Measurements from ENCODE around the gene LIMK2.

DNA sequence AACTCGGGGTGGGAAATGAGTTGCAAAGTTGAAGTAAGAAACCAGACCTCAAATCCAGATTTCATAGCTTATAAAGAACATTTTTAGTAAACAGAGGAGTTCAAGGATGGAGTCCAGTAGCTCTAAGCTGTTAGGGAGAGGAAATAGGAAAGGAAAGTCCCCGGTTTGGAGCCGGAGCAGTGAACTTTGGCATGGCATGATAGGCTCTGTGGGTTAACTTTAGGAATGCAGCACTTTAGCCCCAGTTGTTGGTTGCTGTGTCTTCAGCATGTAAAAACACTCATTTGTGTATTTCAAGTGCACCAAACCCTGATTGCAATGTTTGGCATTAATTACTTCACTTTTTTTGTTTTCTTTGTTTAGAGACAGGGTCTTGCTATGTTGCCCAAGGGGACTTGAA lies 88.8 kb downstream of the LIMK2 start:
- TF ChIP-seq POLR2A (IDR thresholded peaks at IDR 0.05; ENCODE audit: low read length) (no peak), GATA1 (IDR thresholded peaks at IDR 0.05; ENCODE audit: low read depth, low read length) (no peak)
